Activated T-helper 1 cell treated with anti-CD3 and anti-CD28 coated beads, Interleukin-2, amount 50 U/mL, for 16 hours (primary cell): ENCODE data around the gene GPC3.

Experiments used
- DNase-seq, 2 donors: peaks; one replicate each; pipeline ENCODE4 v3.0.0-alpha.2; 2020; ENCODE audit warnings: low read depth in 1 of 2, low spot score in 1 of 2

The GPC3 gene

DNA sequence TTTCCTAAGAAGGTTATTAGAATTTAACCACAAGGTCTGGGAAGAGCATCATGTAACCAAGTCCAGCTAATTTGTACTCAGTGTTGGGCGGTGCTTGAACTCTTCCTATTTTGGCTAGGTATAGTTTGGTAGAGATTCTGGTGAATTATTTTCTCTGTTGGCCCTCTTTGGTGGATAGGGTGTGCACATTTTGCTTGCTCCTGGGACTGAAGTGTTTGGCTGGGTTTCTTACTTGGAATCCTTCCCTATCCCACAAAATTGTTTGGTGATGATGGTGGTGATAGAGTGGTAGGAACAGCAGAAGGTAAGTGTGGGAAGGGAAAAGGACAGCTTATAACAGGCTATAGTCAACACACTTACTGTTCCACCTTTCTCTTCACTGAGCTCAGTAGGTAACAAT is 375.3 kb downstream of the GPC3 start:
- no peak for DNase-seq

DNA sequence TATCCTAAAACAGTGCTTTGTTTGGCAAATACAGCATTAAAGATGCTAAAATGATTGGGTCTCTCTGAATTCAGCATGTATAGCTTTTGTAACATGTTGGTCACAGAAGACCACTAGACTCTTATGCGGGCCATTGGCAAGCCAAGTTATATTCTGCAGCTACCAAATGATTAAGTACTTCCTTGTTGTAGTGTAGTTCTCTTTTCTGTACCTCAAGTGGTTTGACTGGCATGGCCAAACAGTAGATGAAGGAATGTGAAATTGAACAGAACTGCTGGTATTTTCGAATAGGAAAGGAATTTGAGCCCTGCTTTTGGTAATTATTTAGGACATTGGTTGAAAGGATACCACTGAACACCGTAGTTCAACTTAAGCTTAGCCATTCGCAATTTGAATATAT is 376.2 kb downstream of the GPC3 start:
- DNase-seq: no peak

- no peak for DNase-seq
Measured at GRCh38 chrX:133608406-133608805, 377.0 kb downstream of the GPC3 start.

- no peak for DNase-seq
Measured at GRCh38 chrX:133607419-133608348, 377.7 kb downstream of the GPC3 start.

DNA sequence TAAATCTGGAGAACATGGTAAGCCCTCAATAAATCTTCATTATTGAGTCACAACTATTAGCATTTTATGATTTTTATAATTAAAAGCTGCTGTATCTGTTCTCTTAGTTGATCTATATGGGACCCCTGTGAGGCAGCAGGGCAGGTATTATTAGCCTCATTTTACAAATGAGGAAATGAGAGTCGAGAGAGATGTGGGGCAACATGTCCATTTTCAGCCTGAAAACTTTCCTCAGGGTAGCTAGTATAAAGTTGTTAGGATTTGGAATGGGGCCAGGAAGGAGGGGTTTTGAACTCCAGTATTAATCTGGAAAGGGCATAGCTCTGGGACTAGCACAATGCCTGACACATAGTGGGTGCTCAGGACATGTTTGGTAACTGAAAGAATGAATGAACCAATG is 378.4 kb downstream of the GPC3 start:
- no peak for DNase-seq

- no peak for DNase-seq
Measured at GRCh38 chrX:133604801-133605200, 380.6 kb downstream of the GPC3 start.

DNA sequence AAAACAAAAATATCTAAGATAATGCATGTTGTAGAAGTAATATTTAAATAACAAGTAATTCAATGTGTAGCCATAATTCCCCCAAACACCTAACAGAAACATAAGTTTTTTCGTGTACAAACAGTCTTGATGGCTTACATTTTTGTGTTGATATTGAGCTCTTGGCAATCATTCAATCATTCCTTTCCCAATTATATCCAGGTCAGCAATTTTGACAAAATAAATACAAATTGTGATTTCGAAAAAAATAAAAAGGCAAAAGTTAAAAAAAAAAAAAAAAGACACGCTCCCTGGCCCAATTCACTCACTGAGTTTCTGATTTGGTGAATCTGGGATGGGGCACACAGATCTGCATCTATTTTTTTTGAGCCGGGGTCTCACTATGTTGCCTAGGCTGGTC is 382.5 kb downstream of the GPC3 start:
- no peak for DNase-seq

DNA sequence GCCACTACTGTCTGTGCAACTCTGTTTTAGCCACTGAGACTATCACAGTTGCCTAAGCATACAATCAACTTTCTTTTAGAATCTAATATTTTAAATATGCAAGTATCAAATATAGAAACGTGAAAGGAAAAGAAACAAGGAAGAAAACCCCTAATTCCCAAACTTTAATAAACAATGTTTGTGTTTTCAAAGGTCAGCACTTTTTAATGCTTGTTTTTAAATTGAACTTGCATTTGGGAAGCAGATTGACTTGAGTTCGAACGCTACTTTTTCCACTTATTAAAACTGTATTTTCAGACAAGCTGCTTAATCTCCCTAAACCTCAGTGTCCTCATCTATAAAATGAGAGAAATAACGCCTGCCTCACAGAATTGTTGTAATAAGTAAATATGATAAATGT is 384.3 kb downstream of the GPC3 start:
- DNase-seq: no peak

GRCh38 chrX:133600536-133600935 is 384.9 kb downstream of the GPC3 start:
- no peak for DNase-seq

- no peak for DNase-seq
Measured at GRCh38 chrX:133598601-133599335, 386.6 kb downstream of the GPC3 start.

DNA sequence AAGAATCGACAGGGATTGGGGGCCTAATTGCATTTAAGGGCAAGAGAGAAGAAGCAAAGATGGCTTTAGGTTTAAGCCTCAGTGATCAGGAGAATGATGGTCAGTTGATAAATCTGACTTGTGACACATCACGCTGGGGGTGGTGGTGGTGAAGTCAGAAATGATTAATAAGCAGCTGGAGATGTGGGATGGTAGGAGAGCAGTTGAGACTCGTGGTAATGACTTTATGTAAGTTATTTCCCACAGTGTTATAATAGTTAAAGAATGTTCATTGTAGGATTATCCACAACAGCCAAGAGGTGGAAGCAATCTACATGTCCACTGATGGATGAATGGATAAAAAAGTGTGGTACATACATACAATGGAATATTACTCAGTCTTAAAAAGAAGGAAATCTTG is 391.2 kb downstream of the GPC3 start:
- DNase-seq: no peak

GRCh38 chrX:133593531-133593930 is 391.9 kb downstream of the GPC3 start:
- DNase-seq: no peak

GRCh38 chrX:133590703-133591505 is 394.5 kb downstream of the GPC3 start:
- no peak for DNase-seq

DNA sequence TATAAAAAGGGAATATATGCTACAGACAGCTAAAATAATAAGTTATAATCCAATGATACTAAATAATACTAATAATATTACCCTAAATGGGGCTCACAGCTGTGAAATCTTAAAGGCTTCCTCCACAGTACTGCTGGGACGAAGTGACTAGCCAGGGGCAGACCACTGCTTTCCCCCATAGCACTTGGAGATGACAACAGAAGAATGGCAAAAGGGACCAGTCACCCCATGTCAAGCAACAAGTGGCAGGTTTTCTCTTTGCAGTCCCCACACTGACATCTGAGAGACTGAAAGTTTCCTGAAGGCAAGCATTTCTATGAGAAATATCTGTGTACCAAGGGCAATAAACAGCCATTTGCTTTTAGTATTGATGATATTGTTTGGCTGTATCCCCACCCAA is 396.6 kb downstream of the GPC3 start:
- DNase-seq: no peak

GRCh38 chrX:133587818-133588217 is 397.6 kb downstream of the GPC3 start:
- DNase-seq: no peak

- no peak for DNase-seq
Measured at GRCh38 chrX:133587071-133587470, 398.3 kb downstream of the GPC3 start.

DNA sequence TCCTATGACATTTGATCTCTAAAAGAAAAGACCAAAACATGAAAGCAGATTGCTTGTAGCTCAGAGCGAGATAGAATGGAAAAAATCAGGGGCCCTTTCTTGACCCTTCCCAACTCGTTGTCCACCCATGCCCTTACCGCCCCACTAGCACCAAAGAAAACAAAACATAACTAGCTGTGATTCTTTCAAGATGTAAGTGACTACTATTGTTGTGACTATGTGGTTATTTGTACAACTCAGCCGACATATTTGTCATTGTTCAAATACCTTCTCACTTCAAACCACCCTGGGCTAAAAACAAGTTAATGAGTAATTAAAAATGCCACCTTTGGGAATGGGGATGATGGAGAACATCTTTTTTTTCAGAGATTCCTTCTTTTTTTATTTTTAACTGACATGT is 399.0 kb downstream of the GPC3 start:
- no peak for DNase-seq

DNA sequence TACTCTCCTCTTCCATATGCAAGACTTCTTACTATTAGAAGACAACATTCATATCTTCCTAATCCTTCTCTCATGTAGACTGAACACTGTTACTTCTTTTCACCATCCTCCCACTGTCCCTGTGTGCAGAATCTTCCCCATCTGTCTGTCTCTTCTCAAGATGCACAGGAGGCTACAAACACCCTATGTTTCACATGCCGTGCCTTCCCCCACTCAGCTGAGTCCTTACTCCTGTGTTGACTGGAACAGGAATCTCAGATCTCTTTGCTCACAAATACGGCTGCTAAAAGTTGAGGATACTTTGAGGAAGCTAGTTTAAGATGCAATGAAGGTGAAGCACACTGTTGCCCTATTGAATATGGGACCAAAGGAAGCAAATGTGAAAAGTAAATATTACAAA is 401.6 kb downstream of the GPC3 start:
- no peak for DNase-seq

DNA sequence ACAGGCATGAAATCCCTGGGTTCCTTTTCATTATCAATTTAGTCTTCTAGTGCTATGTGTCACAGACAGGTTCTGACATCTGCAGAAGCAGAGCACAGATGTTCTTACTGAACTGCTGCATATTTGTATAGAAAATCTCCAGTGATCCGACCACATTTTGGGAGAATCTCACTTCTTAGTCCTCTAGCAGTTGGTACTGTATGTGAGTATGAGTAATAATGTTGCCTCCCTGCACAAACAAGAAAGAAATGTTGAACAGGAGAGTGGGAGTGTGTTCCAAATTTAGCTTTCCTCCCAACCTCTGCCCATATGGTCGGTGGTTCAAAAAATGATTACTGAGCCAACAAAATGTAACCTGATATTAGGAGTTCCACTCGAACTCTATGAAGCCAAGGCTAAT is 404.8 kb downstream of the GPC3 start:
- DNase-seq: no peak

GRCh38 chrX:133579631-133580030 is 405.8 kb downstream of the GPC3 start:
- no peak for DNase-seq

DNA sequence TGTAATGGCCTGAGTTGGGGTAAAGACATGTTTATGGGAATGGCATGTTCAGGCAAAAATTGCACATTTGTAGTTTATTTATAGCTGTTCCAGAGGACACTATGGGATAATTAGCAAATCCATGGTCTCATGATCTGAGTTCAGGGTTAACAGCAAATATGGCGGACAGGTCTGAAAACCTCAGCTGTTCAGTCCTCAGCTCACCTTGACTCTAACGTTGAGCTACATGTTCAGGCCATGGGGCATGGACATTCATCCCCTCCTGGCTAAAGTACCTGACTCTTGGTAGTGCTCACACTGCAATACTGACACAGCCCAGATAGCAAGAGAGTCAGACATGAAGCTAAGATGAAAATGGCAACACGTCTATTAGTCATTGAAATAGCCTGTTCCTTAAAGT is 408.5 kb downstream of the GPC3 start:
- no peak for DNase-seq
